Neural crest cell (in vitro differentiated cells): ENCODE results near the gene FREY1. TPM values are rescaled to one million over a fixed set of nuclear protein-coding genes. Genes with fewer than 3 reads are reported as not detected.

ENCODE experiments used
- DNase-seq: peaks from one replicate; pipeline ENCODE4 v3.0.0; 2021; ENCODE audit warnings: low read depth, mixed read lengths, low spot score
- H3K27ac Mint-ChIP-seq: one replicate; pipeline ENCODE4 v1.8.0; 2021; ENCODE audit warnings: mild to moderate bottlenecking, mixed read lengths; ENCODE audit not compliant: unreplicated experiment
- H3K27me3 Mint-ChIP-seq: 2 replicates; pipeline ENCODE4 v1.8.0; 2021; ENCODE audit warnings: low read depth, mild to moderate bottlenecking, mixed read lengths
- H3K36me3 Mint-ChIP-seq: 2 replicates; pipeline ENCODE4 v1.8.0; 2021; ENCODE audit warnings: low read depth, mild to moderate bottlenecking, mixed read lengths
- H3K4me1 Mint-ChIP-seq: 2 replicates; pipeline ENCODE4 v1.8.0; 2021; ENCODE audit warnings: mixed read lengths
- H3K4me3 Mint-ChIP-seq: one replicate; pipeline ENCODE4 v1.8.0; 2021; ENCODE audit warnings: mild to moderate bottlenecking, mixed read lengths
- H3K9me3 Mint-ChIP-seq: 2 replicates; pipeline ENCODE4 v1.8.0; 2021; ENCODE audit warnings: mixed read lengths
- CTCF ChIP-seq: fragments of 200-600 bp; sonication (generic); conservative IDR thresholded peaks from 2 replicates; pipeline ENCODE4 v1.5.0; 2021; ENCODE audit warnings: antibody characterized with exemption, mild to moderate bottlenecking
- total RNA-seq: library from RNA; stranded (reverse); gene quantifications from 2 replicates; pipeline ENCODE4 v1.2.1, GENCODE V29; 2021

Gene FREY1
- total RNA-seq, 1 donor from 2014 or later = 3.3 TPM

- Mint-ChIP-seq H3K36me3 (peaks cover 3% of the 10 kb centered on the region), H3K9me3 (no peaks in the 10 kb centered on the region), H3K4me1 (peaks cover 11% of the 10 kb centered on the region), H3K27ac (no peak overlapping the region), H3K27me3 (no peaks in the 10 kb centered on the region), H3K4me3 (no peak overlapping the region)
- no peak for DNase-seq
- TF ChIP-seq CTCF = no peak
These were observed 30.7 kb downstream of the FREY1 start for GRCh38 chr11:45876401-45876800.

GRCh38 chr11:45872651-45873356 is 34.3 kb downstream of the FREY1 start:
- TF ChIP-seq CTCF = peak; percentile 80
- no peak overlapping the region for H3K27ac Mint-ChIP-seq
- H3K4me1 Mint-ChIP-seq = peaks cover 11% of the 10 kb centered on the region
- H3K27me3 Mint-ChIP-seq = no peaks in the 10 kb centered on the region
- peaks cover 6% of the 10 kb centered on the region for H3K36me3 Mint-ChIP-seq
- no peak overlapping the region for H3K4me3 Mint-ChIP-seq
- peak; percentile 65 for DNase-seq
- H3K9me3 Mint-ChIP-seq = no peaks in the 10 kb centered on the region

- no peak overlapping the region for H3K27ac Mint-ChIP-seq
- H3K4me1 Mint-ChIP-seq = peaks cover 10% of the 10 kb centered on the region
- no peaks in the 10 kb centered on the region for H3K27me3 Mint-ChIP-seq
- no peak overlapping the region for H3K4me3 Mint-ChIP-seq
- no peak for TF ChIP-seq CTCF
- peaks cover 3% of the 10 kb centered on the region for H3K36me3 Mint-ChIP-seq
- DNase-seq = no peak
- no peaks in the 10 kb centered on the region for H3K9me3 Mint-ChIP-seq
These were observed 35.4 kb downstream of the FREY1 start for GRCh38 chr11:45871638-45872037.

- H3K27ac Mint-ChIP-seq = no peak overlapping the region
- H3K27me3 Mint-ChIP-seq = no peaks in the 10 kb centered on the region
- H3K36me3 Mint-ChIP-seq = peaks cover 3% of the 10 kb centered on the region
- TF ChIP-seq CTCF = no peak
- no peak overlapping the region for H3K4me3 Mint-ChIP-seq
- H3K9me3 Mint-ChIP-seq = no peaks in the 10 kb centered on the region
- H3K4me1 Mint-ChIP-seq = peaks cover 5% of the 10 kb centered on the region
- DNase-seq = no peak
These were observed 36.4 kb downstream of the FREY1 start for GRCh38 chr11:45870706-45871105.

DNA sequence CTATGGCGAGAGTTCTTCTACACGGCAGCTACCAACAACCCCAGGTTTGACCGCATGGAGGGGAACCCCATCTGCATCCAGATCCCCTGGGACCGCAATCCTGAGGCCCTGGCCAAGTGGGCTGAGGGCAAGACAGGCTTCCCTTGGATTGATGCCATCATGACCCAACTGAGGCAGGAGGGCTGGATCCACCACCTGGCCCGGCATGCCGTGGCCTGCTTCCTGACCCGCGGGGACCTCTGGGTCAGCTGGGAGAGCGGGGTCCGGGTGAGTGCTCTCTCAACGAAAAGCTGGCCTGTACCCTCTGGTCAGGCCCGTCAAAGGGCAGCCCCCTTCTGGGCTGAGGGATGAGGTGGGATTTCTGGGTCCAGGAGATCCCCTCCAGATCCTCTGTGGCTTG is 37.5 kb downstream of the FREY1 start:
- no peak overlapping the region for H3K27ac Mint-ChIP-seq
- TF ChIP-seq CTCF = no peak
- no peaks in the 10 kb centered on the region for H3K9me3 Mint-ChIP-seq
- H3K36me3 Mint-ChIP-seq = peaks cover 3% of the 10 kb centered on the region
- no peak for DNase-seq
- H3K27me3 Mint-ChIP-seq = no peaks in the 10 kb centered on the region
- H3K4me3 Mint-ChIP-seq = no peak overlapping the region
- peaks cover 5% of the 10 kb centered on the region for H3K4me1 Mint-ChIP-seq
